Measurements from ENCODE around the gene GAA.

GAA gene

GRCh38 chr17:80101011-80101945 is at the start of gene GAA:
GAA (plus strand) TSS chr17:80101581; CDS start chr17:80104587, 3,006 bp downstream.
- peak; percentile 98 for DNase-seq (ENCODE audit: low spot score)

- DNase-seq (ENCODE audit: low spot score), result no peak
Measured at GRCh38 chr17:80051681-80052080, 49.7 kb upstream of the GAA start.

DNA sequence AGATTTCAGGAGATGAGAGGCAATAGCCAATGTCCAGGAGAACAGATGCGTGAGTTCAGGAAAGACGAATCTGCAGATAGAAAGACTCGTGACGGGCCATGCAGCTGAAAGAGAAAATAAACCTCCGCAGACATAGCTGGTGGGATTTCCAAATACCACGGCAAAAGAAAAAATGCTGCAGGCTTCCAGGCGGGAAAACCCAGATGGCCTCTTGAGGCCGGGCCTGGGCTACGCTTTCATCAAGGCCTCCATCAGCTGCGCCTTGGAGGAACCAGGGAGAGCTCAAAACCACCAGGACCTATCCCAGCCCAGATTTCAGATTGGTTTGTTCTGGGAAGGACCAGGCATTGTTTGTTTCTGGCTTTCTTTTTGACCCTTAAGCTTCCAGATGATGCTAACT is 48.3 kb upstream of the GAA start:
- DNase-seq (ENCODE audit: low spot score), result no peak

- no peak for DNase-seq (ENCODE audit: low spot score)
Measured at GRCh38 chr17:80055597-80055996, 45.8 kb upstream of the GAA start.

GRCh38 chr17:80058311-80058955 is 42.9 kb upstream of the GAA start:
- no peak for DNase-seq (ENCODE audit: low spot score)

DNA sequence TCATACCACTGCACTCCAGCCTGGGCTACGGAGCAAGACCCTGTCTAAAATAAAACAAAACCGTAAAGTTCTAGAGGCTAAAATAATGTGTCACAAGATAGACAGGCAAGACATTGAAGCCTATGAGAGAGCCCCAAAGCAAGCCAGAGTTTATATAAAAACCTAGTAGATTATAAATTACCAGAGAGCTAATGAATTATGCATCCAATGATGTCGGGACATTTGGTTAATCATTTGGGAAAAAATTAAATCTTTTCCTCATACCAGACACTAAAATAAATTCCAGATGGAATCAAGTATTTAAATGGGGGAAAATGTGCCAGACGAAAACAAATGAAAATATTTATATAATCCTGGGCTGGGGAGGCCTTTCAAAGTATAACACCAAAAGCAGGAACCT is 40.7 kb upstream of the GAA start:
- DNase-seq (ENCODE audit: low spot score), result no peak

DNA sequence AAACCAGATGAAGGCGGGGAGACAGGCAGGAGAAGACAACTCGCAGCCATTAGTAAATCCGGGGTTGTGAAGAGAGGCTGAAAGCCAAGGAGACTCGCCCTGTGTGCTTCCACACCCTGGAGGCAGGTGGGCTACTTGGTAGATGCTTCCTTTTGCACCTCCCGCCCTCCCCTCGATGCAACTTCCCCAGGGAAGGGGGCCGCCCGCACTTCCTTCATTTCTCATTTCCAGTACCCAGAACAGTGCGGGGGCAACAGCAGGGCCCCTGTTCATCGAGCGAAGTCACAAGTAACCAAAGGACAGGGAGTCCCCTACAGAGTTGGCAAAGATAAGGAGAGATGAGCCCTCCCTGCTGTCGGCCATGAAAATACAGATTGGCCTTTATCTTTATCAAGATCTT is 40.0 kb upstream of the GAA start:
- no peak for DNase-seq (ENCODE audit: low spot score)

GRCh38 chr17:80063830-80064585 is 37.4 kb upstream of the GAA start:
- DNase-seq (ENCODE audit: low spot score), result no peak

DNA sequence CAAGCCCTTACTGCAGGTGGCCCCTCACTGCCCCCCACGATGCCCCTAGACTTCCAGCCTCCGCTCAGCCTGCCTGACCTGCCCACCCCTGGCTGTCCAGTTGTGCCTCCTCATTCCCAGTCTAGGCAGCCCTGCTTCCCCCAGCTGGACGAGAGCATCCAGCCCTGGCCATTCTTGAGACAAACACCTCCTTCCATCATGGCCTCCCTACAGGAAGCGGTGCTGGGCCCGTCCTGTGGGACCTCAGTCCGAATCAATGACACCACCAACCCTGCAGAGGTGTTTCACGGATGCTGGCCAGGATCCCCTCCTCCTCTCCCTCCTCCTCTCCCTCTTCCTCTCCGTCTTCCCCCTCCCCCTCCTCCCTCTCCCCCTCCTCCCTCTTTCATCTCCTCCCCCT is 36.7 kb upstream of the GAA start:
- no peak for DNase-seq (ENCODE audit: low spot score)

- no peak for DNase-seq (ENCODE audit: low spot score)
Measured at GRCh38 chr17:80065478-80066170, 35.8 kb upstream of the GAA start.

DNA sequence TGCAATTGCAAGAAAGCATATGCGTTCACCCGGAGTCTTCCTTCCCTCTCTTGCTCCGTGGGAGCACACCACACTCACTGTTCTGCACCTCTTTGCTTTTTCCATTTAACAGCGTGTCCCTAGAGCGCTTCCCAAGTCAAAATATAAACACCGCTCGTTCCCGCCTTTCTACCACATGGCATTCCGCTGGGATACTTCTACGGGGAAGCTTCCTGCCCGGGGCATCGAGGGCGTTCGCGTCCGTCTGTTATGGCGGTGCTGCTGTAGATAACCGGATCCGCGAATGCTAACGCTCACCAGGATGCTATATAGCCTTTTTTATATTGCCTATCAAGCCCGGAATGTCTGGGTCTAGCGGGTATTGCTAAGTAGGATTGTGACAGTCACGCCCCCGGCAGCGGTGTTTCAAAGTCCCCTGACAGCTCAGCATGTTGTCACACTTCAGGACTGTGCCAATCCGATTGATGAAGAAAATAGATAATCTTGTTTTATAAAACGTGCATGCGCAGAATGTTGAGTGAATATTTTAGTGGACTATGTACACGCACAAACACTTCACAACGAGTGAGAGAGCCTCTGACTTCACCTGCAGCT is 33.9 kb upstream of the GAA start:
- no peak for DNase-seq (ENCODE audit: low spot score)

DNA sequence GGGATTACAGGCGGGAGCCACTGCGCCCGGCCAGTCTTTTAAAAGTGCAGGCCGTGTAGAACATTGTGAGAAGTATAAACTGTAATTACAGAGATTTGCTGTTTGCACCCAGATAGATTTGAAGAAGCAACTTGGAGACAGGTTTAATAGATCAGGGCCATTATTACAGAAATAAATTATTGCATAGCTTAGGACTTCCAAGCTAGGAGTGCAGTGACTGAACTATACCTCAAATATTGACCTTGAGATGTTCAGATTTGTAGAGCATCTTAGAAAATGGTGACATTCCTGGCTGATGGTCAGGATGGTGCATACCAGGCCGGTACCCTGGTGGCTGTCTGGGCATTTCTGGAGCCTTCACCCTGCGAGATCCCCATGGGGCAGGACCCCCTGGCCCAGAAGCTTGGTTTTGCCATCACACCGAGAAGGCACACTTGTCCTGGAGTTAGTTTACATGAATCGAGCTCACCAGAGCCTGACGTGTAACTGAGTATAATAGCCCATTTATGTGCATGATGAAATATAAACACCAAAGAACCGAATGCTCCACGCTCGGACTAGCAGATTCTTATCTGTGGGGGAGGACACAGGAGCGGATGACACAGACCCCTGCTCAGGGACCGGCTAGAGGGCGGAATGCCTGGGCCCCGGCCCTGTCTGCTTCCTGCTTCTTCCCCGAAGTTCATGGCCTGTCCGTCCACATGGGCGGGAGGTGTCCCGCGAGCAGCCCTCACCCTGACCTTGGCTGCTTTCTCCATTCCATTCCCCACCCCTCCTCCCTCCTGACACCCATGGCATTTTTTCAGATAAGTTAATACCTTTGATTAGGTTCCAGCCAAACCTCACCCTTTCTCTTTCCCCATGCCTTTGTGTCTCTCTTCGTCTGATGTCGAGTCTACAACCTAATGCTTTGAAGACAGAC is 32.8 kb upstream of the GAA start:
- DNase-seq (ENCODE audit: low spot score), result no peak

DNA sequence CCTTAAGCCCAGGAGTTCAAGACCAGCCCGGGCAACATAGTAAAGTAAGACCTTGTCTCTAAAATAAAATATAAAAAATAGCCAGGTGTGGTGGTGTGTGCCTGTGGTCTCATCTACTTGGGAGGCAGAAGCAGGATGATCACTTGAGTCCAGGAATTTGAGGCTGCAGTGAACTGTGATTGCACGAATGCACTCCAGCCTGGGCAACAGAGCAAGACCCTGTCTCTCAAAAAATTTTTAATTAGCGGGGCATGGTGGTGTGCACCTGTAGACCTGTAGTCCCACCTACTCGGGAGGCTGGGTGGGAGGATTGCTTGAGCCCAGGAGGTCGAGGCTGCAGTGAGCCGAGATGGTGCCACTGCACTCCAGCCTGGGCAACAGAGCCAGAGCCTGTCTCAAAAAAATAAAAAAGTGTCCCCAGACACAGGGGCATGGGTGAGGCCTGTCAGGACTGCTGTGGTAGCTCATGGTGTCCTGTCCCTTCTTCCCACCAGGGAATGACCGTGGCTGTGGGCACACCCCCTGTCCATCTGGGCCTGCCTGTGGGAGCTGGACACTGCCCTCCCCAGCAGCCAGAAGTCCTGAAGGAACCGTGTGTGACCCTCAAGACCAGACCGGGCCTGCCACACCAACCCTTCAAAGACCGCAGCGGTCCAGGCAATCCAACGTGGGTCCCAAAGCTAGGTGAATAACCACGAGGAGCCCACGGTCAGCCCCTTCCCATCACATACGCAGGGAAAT is 30.8 kb upstream of the GAA start:
- DNase-seq (ENCODE audit: low spot score), result no peak

DNA sequence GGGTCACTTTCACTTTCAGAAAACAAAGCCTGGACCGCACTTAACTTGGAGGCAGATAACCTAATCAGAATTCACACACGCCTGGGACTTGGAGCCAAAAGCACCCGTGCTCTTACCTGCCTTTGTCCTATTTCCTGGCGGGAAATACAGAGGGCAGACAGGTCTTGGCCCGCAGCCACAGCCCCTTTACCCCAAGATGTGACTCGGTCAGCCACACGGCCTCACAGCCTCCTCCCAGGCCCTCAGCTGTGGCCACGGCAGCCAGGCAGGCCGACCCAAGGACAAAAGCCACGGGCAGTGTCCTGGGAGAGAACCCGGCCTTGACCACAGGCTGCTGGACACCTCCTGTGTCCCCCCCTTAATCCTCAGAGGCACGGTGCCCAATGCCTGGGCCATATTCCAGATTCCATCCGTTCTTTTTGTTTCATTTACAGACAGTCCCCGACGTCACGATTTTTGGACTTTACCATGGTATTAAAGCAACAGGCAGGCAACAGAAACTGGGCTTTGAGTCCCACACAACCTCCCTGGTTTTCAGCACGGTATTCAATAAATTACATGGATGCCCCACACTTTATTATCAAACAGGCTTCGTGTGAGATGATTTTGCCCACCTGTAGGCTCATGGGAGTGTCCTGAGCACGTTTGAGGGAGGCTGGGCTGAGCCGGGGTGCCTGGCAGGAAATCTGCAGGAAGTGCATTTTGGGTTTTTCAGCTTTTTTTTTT is 30.1 kb upstream of the GAA start:
- DNase-seq (ENCODE audit: low spot score), result no peak

DNA sequence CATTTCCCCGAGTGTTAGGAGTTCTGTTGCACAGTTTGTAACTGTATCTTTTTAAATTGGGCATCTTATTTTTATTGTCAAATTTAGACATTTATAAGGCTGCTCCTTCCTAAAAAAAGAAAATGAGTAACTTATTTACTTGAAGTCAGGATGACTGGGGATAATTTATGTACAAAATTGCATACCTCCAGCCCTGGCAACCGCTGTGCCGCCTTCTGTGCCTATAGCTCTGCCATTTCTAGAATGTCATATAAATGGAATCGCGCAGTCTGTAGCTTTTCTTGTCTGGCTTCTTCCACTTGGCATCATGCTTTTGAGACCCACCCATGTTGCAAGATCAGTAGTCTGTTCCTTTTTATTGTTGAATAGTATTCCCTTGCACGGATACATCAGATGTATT is 29.0 kb upstream of the GAA start:
- DNase-seq (ENCODE audit: low spot score), result no peak

DNA sequence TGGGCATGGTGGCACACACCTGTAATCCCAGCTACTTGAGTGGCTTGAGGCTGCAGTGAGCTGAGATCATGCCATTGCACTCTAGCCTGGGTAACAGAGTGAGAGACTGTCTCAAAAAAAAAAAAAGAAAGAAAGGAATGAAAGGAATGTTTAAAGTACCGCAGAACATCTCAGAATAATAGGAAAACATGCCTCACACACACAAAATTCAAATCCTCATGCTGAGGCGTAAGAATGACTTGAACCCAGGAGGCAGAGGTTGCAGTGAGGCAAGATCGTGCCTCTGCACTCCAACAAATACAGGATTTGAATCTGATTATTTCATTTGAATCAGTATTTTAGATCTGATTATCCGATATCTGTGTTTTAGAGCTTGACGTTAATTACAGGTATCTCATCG is 21.3 kb upstream of the GAA start:
- no peak for DNase-seq (ENCODE audit: low spot score)

GRCh38 chr17:80081596-80081995 is 19.8 kb upstream of the GAA start:
- no peak for DNase-seq (ENCODE audit: low spot score)

- peak; percentile 87 for DNase-seq (ENCODE audit: low spot score)
Measured at GRCh38 chr17:80082403-80083135, 18.8 kb upstream of the GAA start.
